H7 (cell line): ENCODE data around the gene NCOA1. TPM values are rescaled to one million over a fixed set of nuclear protein-coding genes. Genes with fewer than 3 reads are reported as not detected.

ENCODE experiments used
- DNase-seq: peaks from one replicate; pipeline ENCODE4 v3.0.0; 2012
- H3K27me3 ChIP-seq: 2 replicates; pipeline ENCODE4 v1.6.0; 2011; ENCODE audit warnings: mild to moderate bottlenecking, low read length; ENCODE audit not compliant: control insufficient read depth, insufficient read depth
- H3K36me3 ChIP-seq: replicated peaks from 2 replicates; pipeline ENCODE4 v1.5.1; 2011; ENCODE audit warnings: low read length; ENCODE audit not compliant: control insufficient read depth, insufficient read depth
- H3K4me3 ChIP-seq: 2 replicates; pipeline ENCODE4 v1.5.1; 2011; ENCODE audit warnings: low read depth, mild to moderate bottlenecking, control low read depth, low read length, moderate library complexity; ENCODE audit not compliant: insufficient read depth
- total RNA-seq: library from RNA; depleted of rRNA; stranded (reverse); fragments of >200 nt; shearing (Covaris generic); gene quantifications from 2 replicates; pipeline ENCODE4 v1.2.3, GENCODE V29; 2014

NCOA1 gene
- total RNA-seq, 1 experiment from 2014 or later = 9.4 TPM

- no peaks in the 10 kb centered on the region for H3K36me3 ChIP-seq
- no peak overlapping the region for H3K4me3 ChIP-seq
- no peaks in the 10 kb centered on the region for H3K27me3 ChIP-seq
- no peak for DNase-seq
Measured at GRCh38 chr2:24697792-24698191, 206.7 kb downstream of the NCOA1 start.

GRCh38 chr2:24702800-24703199, 211.7 kb downstream of the NCOA1 start:
- no peaks in the 10 kb centered on the region for H3K36me3 ChIP-seq
- H3K4me3 ChIP-seq = no peak overlapping the region
- H3K27me3 ChIP-seq = no peaks in the 10 kb centered on the region
- DNase-seq = no peak

GRCh38 chr2:24704692-24705091, 213.6 kb downstream of the NCOA1 start:
- DNase-seq = no peak
- Histone ChIP-seq H3K27me3 (no peaks in the 10 kb centered on the region), H3K36me3 (no peaks in the 10 kb centered on the region), H3K4me3 (no peak overlapping the region)

- H3K36me3 ChIP-seq = no peaks in the 10 kb centered on the region
- no peak for DNase-seq
- no peaks in the 10 kb centered on the region for H3K27me3 ChIP-seq
- no peak overlapping the region for H3K4me3 ChIP-seq
Measured at GRCh38 chr2:24707143-24707542, 216.1 kb downstream of the NCOA1 start.

GRCh38 chr2:24708537-24709152, 217.6 kb downstream of the NCOA1 start:
- Histone ChIP-seq H3K36me3 (no peaks in the 10 kb centered on the region), H3K27me3 (no peaks in the 10 kb centered on the region), H3K4me3 (no peak overlapping the region)
- DNase-seq = no peak

- H3K36me3 ChIP-seq = no peaks in the 10 kb centered on the region
- DNase-seq = no peak
- H3K4me3 ChIP-seq = no peak overlapping the region
- H3K27me3 ChIP-seq = no peaks in the 10 kb centered on the region
Measured at GRCh38 chr2:24710806-24711205, 219.8 kb downstream of the NCOA1 start.

- no peak for DNase-seq
Measured at GRCh38 chr2:24711865-24712264, 220.8 kb downstream of the NCOA1 start.

GRCh38 chr2:24712296-24712695, 221.2 kb downstream of the NCOA1 start:
- Histone ChIP-seq H3K27me3 (no peaks in the 10 kb centered on the region), H3K4me3 (no peak overlapping the region)

More at GRCh38 chr2:24711865-24712264, 220.8 kb downstream of the NCOA1 start:
- Histone ChIP-seq H3K27me3 (no peaks in the 10 kb centered on the region), H3K36me3 (no peaks in the 10 kb centered on the region), H3K4me3 (no peak overlapping the region)

GRCh38 chr2:24717263-24717951, 226.4 kb downstream of the NCOA1 start:
- no peaks in the 10 kb centered on the region for H3K36me3 ChIP-seq
- H3K4me3 ChIP-seq = no peak overlapping the region
- DNase-seq = no peak
- no peaks in the 10 kb centered on the region for H3K27me3 ChIP-seq

More at GRCh38 chr2:24712296-24712695, 221.2 kb downstream of the NCOA1 start:
- H3K36me3 ChIP-seq = no peaks in the 10 kb centered on the region
- no peak for DNase-seq

- DNase-seq = no peak
- no peak overlapping the region for H3K4me3 ChIP-seq
- H3K27me3 ChIP-seq = no peaks in the 10 kb centered on the region
- no peaks in the 10 kb centered on the region for H3K36me3 ChIP-seq
Measured at GRCh38 chr2:24720310-24720709, 229.3 kb downstream of the NCOA1 start.

- DNase-seq = no peak
- H3K27me3 ChIP-seq = no peaks in the 10 kb centered on the region
- no peak overlapping the region for H3K4me3 ChIP-seq
- no peaks in the 10 kb centered on the region for H3K36me3 ChIP-seq
Measured at GRCh38 chr2:24721470-24721869, 230.4 kb downstream of the NCOA1 start.

- Histone ChIP-seq H3K36me3 (no peaks in the 10 kb centered on the region), H3K27me3 (no peaks in the 10 kb centered on the region), H3K4me3 (no peak overlapping the region)
- no peak for DNase-seq
Measured at GRCh38 chr2:24722141-24722790, 231.2 kb downstream of the NCOA1 start.

- Histone ChIP-seq H3K27me3 (no peaks in the 10 kb centered on the region), H3K36me3 (no peaks in the 10 kb centered on the region), H3K4me3 (no peak overlapping the region)
- DNase-seq = no peak
Measured at GRCh38 chr2:24723191-24723590, 232.1 kb downstream of the NCOA1 start.

GRCh38 chr2:24723665-24724064, 232.6 kb downstream of the NCOA1 start:
- Histone ChIP-seq H3K36me3 (no peaks in the 10 kb centered on the region), H3K4me3 (no peak overlapping the region), H3K27me3 (no peaks in the 10 kb centered on the region)
- DNase-seq = no peak

- Histone ChIP-seq H3K27me3 (no peaks in the 10 kb centered on the region), H3K36me3 (no peaks in the 10 kb centered on the region), H3K4me3 (no peak overlapping the region)
- no peak for DNase-seq
Measured at GRCh38 chr2:24724111-24724775, 233.2 kb downstream of the NCOA1 start.
